Neural cell (in vitro differentiated cells): ENCODE measurements around the gene SOHLH1. TPM values are rescaled to one million over a fixed set of nuclear protein-coding genes. Genes with fewer than 3 reads are reported as not detected.

ENCODE experiments used
- H2AFZ ChIP-seq: fragments of 200-600, 300-800 bp; sonication (generic), shearing (Covaris generic); 2 replicates; pipeline ENCODE4 v1.6.0; 2014; ENCODE audit warnings: low read depth, mild to moderate bottlenecking, antibody characterized with exemption, low read length, moderate library complexity
- H3F3A ChIP-seq: fragments of 200-600 bp; shearing (Covaris generic); 2 replicates; pipeline ENCODE4 v1.6.1; 2016; ENCODE audit warnings: mild to moderate bottlenecking, moderate library complexity, mixed read lengths, antibody characterized with exemption, low read length; ENCODE audit not compliant: insufficient read depth, poor library complexity, severe bottlenecking
- H3K27ac ChIP-seq: fragments of 200-600, 300-800 bp; sonication (generic), shearing (Covaris generic); 2 replicates; pipeline ENCODE4 v1.5.1; 2014; ENCODE audit warnings: mild to moderate bottlenecking, low read length, moderate library complexity
- H3K27me3 ChIP-seq: fragments of 300-800, 200-600 bp; sonication (generic), shearing (Covaris generic); 2 replicates; pipeline ENCODE4 v1.6.0; 2014; ENCODE audit warnings: mild to moderate bottlenecking, low read depth, low read length, moderate library complexity; ENCODE audit not compliant: insufficient read depth
- H3K36me3 ChIP-seq: fragments of 300-800, 200-600 bp; sonication (generic), shearing (Covaris generic); 2 replicates; pipeline ENCODE4 v1.5.1; 2014; ENCODE audit warnings: mild to moderate bottlenecking, antibody characterized with exemption, low read length, moderate library complexity; ENCODE audit not compliant: insufficient read depth
- H3K4me2 ChIP-seq: fragments of 300-800, 200-600 bp; sonication (generic), shearing (Covaris generic); 2 replicates; pipeline ENCODE4 v1.6.0; 2014; ENCODE audit warnings: mild to moderate bottlenecking, low read length
- H3K4me3 ChIP-seq: fragments of 300-800, 200-600 bp; sonication (generic), shearing (Covaris generic); 2 replicates; pipeline ENCODE4 v1.5.1; 2014; ENCODE audit warnings: mild to moderate bottlenecking, low read length, moderate library complexity
- H3K79me2 ChIP-seq: fragments of 200-600 bp; shearing (Covaris generic); replicated peaks from 2 replicates; pipeline ENCODE4 v1.6.0; 2014; ENCODE audit warnings: mild to moderate bottlenecking, low read length, moderate library complexity; ENCODE audit not compliant: insufficient read depth
- H3K9ac ChIP-seq: fragments of 300-800, 200-600 bp; sonication (generic), shearing (Covaris generic); 2 replicates; pipeline ENCODE4 v1.6.1; 2016; ENCODE audit warnings: mild to moderate bottlenecking, low read length, mixed read lengths
- H3K9me2 ChIP-seq: fragments of 200-600 bp; shearing (Covaris generic); 2 replicates; pipeline ENCODE4 v1.6.1; 2016; ENCODE audit warnings: mild to moderate bottlenecking, low read length, mixed read lengths; ENCODE audit not compliant: insufficient read depth
- H3K9me3 ChIP-seq: fragments of 200-600, 300-800 bp; sonication (generic), shearing (Covaris generic); 2 replicates; pipeline ENCODE4 v1.6.1; 2016; ENCODE audit warnings: mild to moderate bottlenecking, mixed run types, low read length, moderate library complexity, mixed read lengths
- H4K20me1 ChIP-seq: fragments of 200-600 bp; shearing (Covaris generic); 2 replicates; pipeline ENCODE4 v1.6.1; 2016; ENCODE audit warnings: mild to moderate bottlenecking, mixed run types; ENCODE audit not compliant: insufficient read depth
- EP300 ChIP-seq: fragments of 450-650 bp; conservative IDR thresholded peaks from 2 replicates; pipeline ENCODE4 v1.6.1; 2014; ENCODE audit warnings: antibody characterized with exemption, mild to moderate bottlenecking, moderate library complexity; ENCODE audit not compliant: poor library complexity, severe bottlenecking
- EZH2 ChIP-seq: fragments of 200-600, 300-800 bp; shearing (Covaris generic), sonication (generic); IDR thresholded peaks from 2 replicates; pipeline ENCODE4 v1.6.1; 2014; ENCODE audit warnings: antibody characterized with exemption, low read length, borderline replicate concordance, mild to moderate bottlenecking; ENCODE audit not compliant: insufficient read depth, poor library complexity, severe bottlenecking
- MXI1 ChIP-seq: fragments of 450-650 bp; conservative IDR thresholded peaks from 2 replicates; pipeline ENCODE4 v1.6.1; 2014; ENCODE audit warnings: antibody characterized with exemption, mild to moderate bottlenecking; ENCODE audit not compliant: poor library complexity, severe bottlenecking
- POLR2AphosphoS5 ChIP-seq: IDR thresholded peaks from 2 replicates; pipeline ENCODE4 v1.6.1; 2012
- RAD21 ChIP-seq: fragments of 450-650 bp; conservative IDR thresholded peaks from 2 replicates; pipeline ENCODE4 v1.6.1; 2014; ENCODE audit warnings: antibody characterized with exemption, mild to moderate bottlenecking, moderate library complexity
- SMC3 ChIP-seq: fragments of 450-650 bp; conservative IDR thresholded peaks from 2 replicates; pipeline ENCODE4 v1.6.1; 2014; ENCODE audit warnings: antibody characterized with exemption, mild to moderate bottlenecking, moderate library complexity; ENCODE audit not compliant: poor library complexity
- TAF1 ChIP-seq: IDR thresholded peaks from 2 replicates; pipeline ENCODE4 v1.6.1; 2012; ENCODE audit warnings: low read depth
- polyA plus RNA-seq: library from polyadenylated mRNA; depleted of rRNA; stranded (reverse); fragments of >200 nt; gene quantifications from 2 replicates; pipeline ENCODE4 v1.2.3, GENCODE V29; 2014
- TF ChIP-seq, protein P1 (sequence below): IDR thresholded peaks from 2 replicates; pipeline ENCODE4 v1.6.1; 2012; ENCODE audit warnings: borderline replicate concordance
- TF ChIP-seq, protein P2 (sequence below): fragments of 450-650 bp; IDR thresholded peaks from 2 replicates; pipeline ENCODE4 v1.5.1; 2014; ENCODE audit warnings: antibody characterized with exemption, mild to moderate bottlenecking, moderate library complexity; ENCODE audit not compliant: poor library complexity, severe bottlenecking

The SOHLH1 gene
- polyA plus RNA-seq, 1 donor from 2014 or later, result not detected

DNA sequence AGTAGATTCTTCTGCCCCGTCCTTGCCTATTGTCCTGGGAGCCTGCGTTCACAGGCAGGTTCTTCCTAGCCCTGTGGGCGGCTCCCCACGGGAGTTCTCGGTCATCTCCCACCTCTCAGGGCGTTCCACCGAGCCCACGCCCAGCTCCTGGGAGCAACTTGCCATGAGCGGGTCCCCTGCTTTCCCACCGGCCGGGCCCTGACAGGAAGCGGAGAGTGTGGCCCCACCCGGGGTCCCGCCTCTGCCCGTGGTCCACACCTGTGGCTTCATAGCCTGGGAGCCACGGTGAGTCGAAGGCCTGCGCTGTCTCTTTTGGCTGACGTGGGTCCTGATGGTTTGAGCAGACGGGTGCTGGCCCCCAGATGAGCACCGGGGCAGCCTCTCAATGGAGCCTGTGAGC lies 45.9 kb upstream of the SOHLH1 start:
- no peak overlapping the region for H3K4me3 ChIP-seq
- no peaks in the 10 kb centered on the region for H3K36me3 ChIP-seq
- H3K9ac ChIP-seq, result no peak overlapping the region
- H3K79me2 ChIP-seq, result no peaks in the 10 kb centered on the region
- H3K27me3 ChIP-seq, result no peaks in the 10 kb centered on the region
- H3F3A ChIP-seq, result no peaks in the 10 kb centered on the region
- H4K20me1 ChIP-seq, result no peaks in the 10 kb centered on the region
- no peak for TF ChIP-seq SMC3
- TF ChIP-seq, protein P1, sequence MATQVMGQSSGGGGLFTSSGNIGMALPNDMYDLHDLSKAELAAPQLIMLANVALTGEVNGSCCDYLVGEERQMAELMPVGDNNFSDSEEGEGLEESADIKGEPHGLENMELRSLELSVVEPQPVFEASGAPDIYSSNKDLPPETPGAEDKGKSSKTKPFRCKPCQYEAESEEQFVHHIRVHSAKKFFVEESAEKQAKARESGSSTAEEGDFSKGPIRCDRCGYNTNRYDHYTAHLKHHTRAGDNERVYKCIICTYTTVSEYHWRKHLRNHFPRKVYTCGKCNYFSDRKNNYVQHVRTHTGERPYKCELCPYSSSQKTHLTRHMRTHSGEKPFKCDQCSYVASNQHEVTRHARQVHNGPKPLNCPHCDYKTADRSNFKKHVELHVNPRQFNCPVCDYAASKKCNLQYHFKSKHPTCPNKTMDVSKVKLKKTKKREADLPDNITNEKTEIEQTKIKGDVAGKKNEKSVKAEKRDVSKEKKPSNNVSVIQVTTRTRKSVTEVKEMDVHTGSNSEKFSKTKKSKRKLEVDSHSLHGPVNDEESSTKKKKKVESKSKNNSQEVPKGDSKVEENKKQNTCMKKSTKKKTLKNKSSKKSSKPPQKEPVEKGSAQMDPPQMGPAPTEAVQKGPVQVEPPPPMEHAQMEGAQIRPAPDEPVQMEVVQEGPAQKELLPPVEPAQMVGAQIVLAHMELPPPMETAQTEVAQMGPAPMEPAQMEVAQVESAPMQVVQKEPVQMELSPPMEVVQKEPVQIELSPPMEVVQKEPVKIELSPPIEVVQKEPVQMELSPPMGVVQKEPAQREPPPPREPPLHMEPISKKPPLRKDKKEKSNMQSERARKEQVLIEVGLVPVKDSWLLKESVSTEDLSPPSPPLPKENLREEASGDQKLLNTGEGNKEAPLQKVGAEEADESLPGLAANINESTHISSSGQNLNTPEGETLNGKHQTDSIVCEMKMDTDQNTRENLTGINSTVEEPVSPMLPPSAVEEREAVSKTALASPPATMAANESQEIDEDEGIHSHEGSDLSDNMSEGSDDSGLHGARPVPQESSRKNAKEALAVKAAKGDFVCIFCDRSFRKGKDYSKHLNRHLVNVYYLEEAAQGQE, result no peak
- no peak for TF ChIP-seq EP300
- TF ChIP-seq EZH2, result no peak
- TF ChIP-seq, protein P2, sequence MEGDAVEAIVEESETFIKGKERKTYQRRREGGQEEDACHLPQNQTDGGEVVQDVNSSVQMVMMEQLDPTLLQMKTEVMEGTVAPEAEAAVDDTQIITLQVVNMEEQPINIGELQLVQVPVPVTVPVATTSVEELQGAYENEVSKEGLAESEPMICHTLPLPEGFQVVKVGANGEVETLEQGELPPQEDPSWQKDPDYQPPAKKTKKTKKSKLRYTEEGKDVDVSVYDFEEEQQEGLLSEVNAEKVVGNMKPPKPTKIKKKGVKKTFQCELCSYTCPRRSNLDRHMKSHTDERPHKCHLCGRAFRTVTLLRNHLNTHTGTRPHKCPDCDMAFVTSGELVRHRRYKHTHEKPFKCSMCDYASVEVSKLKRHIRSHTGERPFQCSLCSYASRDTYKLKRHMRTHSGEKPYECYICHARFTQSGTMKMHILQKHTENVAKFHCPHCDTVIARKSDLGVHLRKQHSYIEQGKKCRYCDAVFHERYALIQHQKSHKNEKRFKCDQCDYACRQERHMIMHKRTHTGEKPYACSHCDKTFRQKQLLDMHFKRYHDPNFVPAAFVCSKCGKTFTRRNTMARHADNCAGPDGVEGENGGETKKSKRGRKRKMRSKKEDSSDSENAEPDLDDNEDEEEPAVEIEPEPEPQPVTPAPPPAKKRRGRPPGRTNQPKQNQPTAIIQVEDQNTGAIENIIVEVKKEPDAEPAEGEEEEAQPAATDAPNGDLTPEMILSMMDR, result no peak
- TF ChIP-seq RAD21, result no peak
- no peak for TF ChIP-seq TAF1
- no peak for TF ChIP-seq MXI1
- no peak for TF ChIP-seq POLR2AphosphoS5
- H3K9me3 ChIP-seq, result no peaks in the 10 kb centered on the region
- H3K27ac ChIP-seq, result no peak overlapping the region
- no peak overlapping the region for H3K4me2 ChIP-seq
- H3K9me2 ChIP-seq, result no peaks in the 10 kb centered on the region
- no peak overlapping the region for H2AFZ ChIP-seq

DNA sequence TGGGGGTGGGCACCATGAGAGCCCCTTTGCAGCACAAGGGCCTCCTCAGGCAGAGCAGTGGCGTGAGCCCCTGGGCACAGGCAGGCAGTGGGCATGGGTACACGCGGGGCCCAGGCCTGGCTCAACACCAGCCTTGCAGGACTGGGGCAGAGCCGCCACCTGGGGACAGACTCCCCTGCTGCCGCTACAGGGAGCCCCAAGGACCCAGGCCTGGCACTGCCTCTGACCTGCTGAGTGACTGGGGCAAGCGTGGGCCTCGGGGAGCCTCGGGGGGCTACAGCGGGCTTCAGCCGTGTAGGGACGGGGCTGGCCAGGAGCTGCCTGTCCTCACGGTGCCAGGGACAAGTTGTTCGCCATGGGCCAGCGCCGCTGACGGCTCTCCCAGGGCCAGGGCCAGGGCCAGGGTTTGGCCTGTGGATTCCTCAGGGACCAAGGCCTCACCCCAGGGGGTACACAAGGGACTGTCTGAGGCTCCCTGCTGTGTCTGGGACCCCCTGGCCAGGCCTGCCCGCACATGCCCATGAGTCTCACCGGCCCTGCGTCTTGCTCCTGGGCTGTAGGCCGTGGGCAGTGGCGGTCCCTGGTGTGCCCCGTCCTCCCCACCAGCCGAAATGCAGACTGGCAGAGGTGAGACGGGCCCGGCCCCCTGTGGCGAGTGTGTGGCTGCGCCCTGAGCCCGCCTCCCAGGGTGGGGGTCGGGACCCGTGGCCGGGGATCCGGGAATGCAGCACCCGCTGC lies 45.2 kb upstream of the SOHLH1 start:
- Histone ChIP-seq H3K9me3 (no peaks in the 10 kb centered on the region), H3K27me3 (no peaks in the 10 kb centered on the region), H2AFZ (no peak overlapping the region), H3K4me2 (no peak overlapping the region), H3F3A (no peaks in the 10 kb centered on the region), H3K36me3 (no peaks in the 10 kb centered on the region), H4K20me1 (no peaks in the 10 kb centered on the region), H3K27ac (no peak overlapping the region), H3K9ac (no peak overlapping the region), H3K79me2 (no peaks in the 10 kb centered on the region), H3K4me3 (no peak overlapping the region), H3K9me2 (no peaks in the 10 kb centered on the region)
- TF ChIP-seq RAD21, result no peak
- no peak for TF ChIP-seq SMC3
- TF ChIP-seq EP300, result no peak
- no peak for TF ChIP-seq EZH2
- no peak for TF ChIP-seq POLR2AphosphoS5
- TF ChIP-seq, protein P1, result no peak
- TF ChIP-seq, protein P2, result no peak
- TF ChIP-seq TAF1, result no peak
- TF ChIP-seq MXI1, result no peak
